Adrenal gland (tissue), 12 donors: ENCODE results near the gene AHCY. TPM values are rescaled to one million over a fixed set of nuclear protein-coding genes. Genes with fewer than 3 reads are reported as not detected.
"Not testable (repeated sequence)": the region's sequence is repeated elsewhere in the genome, so short reads cannot be mapped to it uniquely, and the experiment has no call there.

Experiments
- DNase-seq, 7 donors: peaks; one replicate each; pipeline ENCODE4 v3.0.0-alpha.2; 2019 to 2020
- H3K27ac ChIP-seq, 5 donors: fragments of 200-600 bp; sonication (generic) in 4 of 5; 1 replicate in 3 of 5; 2 replicates in 2 of 5; pipeline versions ENCODE4 v1.5.1 to v1.8.0; 2016 to 2020; ENCODE audit warnings: mild to moderate bottlenecking in 1 of 5
- H3K27me3 ChIP-seq: fragments of 200-600 bp; 2 replicates; pipeline ENCODE4 v1.8.0; 2021
- H3K36me3 ChIP-seq, 2 donors: fragments of 200-600 bp; replicated peaks in 1 of 2; 1 replicate in 1 of 2; 2 replicates in 1 of 2; pipeline versions ENCODE4 v1.5.1 to v1.8.0; 2018 to 2022
- H3K4me1 ChIP-seq, 2 donors: fragments of 200-600 bp; replicated peaks in 1 of 2; 1 replicate in 1 of 2; 2 replicates in 1 of 2; pipeline versions ENCODE4 v1.5.1 to v1.8.0; 2018 to 2021
- H3K4me3 ChIP-seq, 4 donors: fragments of 200-600 bp; sonication (generic) in 3 of 4; one replicate each; pipeline ENCODE4 v1.5.1; 2016 to 2018
- H3K9me3 ChIP-seq, 3 donors: fragments of 200-600 bp; sonication (generic) in 1 of 3; replicated peaks in 1 of 3; 1 replicate in 2 of 3; 2 replicates in 1 of 3; pipeline versions ENCODE4 v1.5.1 to v1.8.0; 2016 to 2021
- CTCF ChIP-seq, 6 experiments: fragments of 450-650 bp in 4 of 6; fragments of 200-600 bp in 2 of 6; sonication (generic) in 1 of 6; IDR thresholded peaks; 1 replicate in 5 of 6; 2 replicates in 1 of 6; pipeline versions ENCODE4 v1.5.1 to v1.8.0; 2016 to 2021; ENCODE audit warnings: antibody characterized with exemption in 6 of 6, mild to moderate bottlenecking in 2 of 6, moderate library complexity in 1 of 6
- POLR2A ChIP-seq, 2 donors: fragments of 450-650 bp; IDR thresholded peaks; one replicate each; pipeline ENCODE4 v1.6.1; 2017; ENCODE audit warnings: antibody characterized with exemption in 2 of 2, mild to moderate bottlenecking in 2 of 2, moderate library complexity in 1 of 2
- WGBS, 4 donors: extraction: QIAGEN DNeasy Blood & Tissue Kit in 2 of 4; methylation state at CpG; one replicate each; pipeline versions ENCODE4 v1.1.5 to v1.1.7; 2013 to 2017; 5-methylcytosine and 5-hydroxymethylcytosine counted together
- intact Hi-C, 2 donors: fragments of 100-400 bp; cut with DNase I; formaldehyde crosslinking; loops; one replicate each; pipeline versions ENCODE4 v1.14.1 to v1.15.0; 2022 to 2023
- polyA plus RNA-seq, 3 donors: library from polyadenylated mRNA; stranded (reverse); fragments of 200-250 nt in 2 of 3; fragments of 350-450 nt in 1 of 3; fragmentation: Illumina TruSeq in 1 of 3; extraction: RNeasy Lipid Tissue Mini Kit (QIAGEN cat#74804) in 1 of 3; gene quantifications; one replicate each; pipeline ENCODE4 v1.2.3, GENCODE V29; 2013 to 2014
- total RNA-seq, 9 donors: library from RNA; depleted of rRNA in 4 of 9; stranded (reverse); fragments of >200 nt in 4 of 9; fragments of 120-200 nt in 1 of 9; fragmentation: NEBNext Ultra II Directional in 1 of 9; extraction: Animal tissue kit (Norgen Biotek cat#: 25700) in 1 of 9; gene quantifications; one replicate each; pipeline versions ENCODE4 v1.1.0 to v1.2.4, GENCODE V29; 2013 to 2023
- donor health status: healthy with polysubstance abuse.
- donor health status: Bipolar disorder and iron deficiency.
- donor health status: DM: yes; HTN: yes; CAD: no.
- donor health status: DM: no; HTN: no; CAD: no.
- donor health status: DM: no; HTN: no; CAD: no.
- donor health status: DM: yes; HTN: yes; CAD: no.

The AHCY gene
- total and polyA plus RNA-seq, 12 donors: 57.6 to 136 (median 73.4) TPM

- H3K4me3 ChIP-seq: no peak overlapping the region
- no peaks in the 10 kb centered on the region for H3K36me3 ChIP-seq
- peaks cover 6 to 14% of the 10 kb centered on the region in 2 donors for H3K4me1 ChIP-seq
- no peak for DNase-seq
- 93 to 96% (median 95%) methylated on average over 5 of the region's 5 CpGs for WGBS, 4 donors
- intact Hi-C loops: no loop called here
- no peaks in the 10 kb centered on the region for H3K9me3 ChIP-seq
- H3K27ac ChIP-seq: no peak overlapping the region
- no peaks in the 10 kb centered on the region for H3K27me3 ChIP-seq
- no peak for TF ChIP-seq CTCF (IDR thresholded peaks at IDR 0.05)
- TF ChIP-seq POLR2A (IDR thresholded peaks at IDR 0.05): no peak
Measured at GRCh38 chr20:34264141-34264540, 39.0 kb downstream of the AHCY start.

GRCh38 chr20:34263468-34263867 is 39.7 kb downstream of the AHCY start:
- DNase-seq, H3K4me3 ChIP-seq, H3K36me3 ChIP-seq, H3K9me3 ChIP-seq, H3K4me1 ChIP-seq, intact Hi-C loops, H3K27me3 ChIP-seq: not testable (repeated sequence)
- H3K27ac ChIP-seq: peak overlapping the region in 2 of 5 donors; percentile 61 to 72
- 95 to 100% (median 97%) methylated on average over 8 of the region's 8 CpGs for WGBS, 4 donors

- no peaks in the 10 kb centered on the region for H3K9me3 ChIP-seq
- no peaks in the 10 kb centered on the region for H3K27me3 ChIP-seq
- peak overlapping the region in 4 of 5 donors; percentile 20 to 72 (median 60) for H3K27ac ChIP-seq
- DNase-seq: peak; percentile 54 to 82 (median 76)
- H3K36me3 ChIP-seq: no peaks in the 10 kb centered on the region
- 28 to 37% (median 35%) methylated on average over 8 to 9 of the region's 9 CpGs for WGBS, 4 donors
- TF ChIP-seq POLR2A (IDR thresholded peaks at IDR 0.05) (no peak), CTCF (IDR thresholded peaks at IDR 0.05) (no peak)
- intact Hi-C loops: no loop called here
- H3K4me3 ChIP-seq: no peak overlapping the region
- peaks cover 6 to 9% of the 10 kb centered on the region in 2 donors for H3K4me1 ChIP-seq
Measured at GRCh38 chr20:34262488-34263288, 40.5 kb downstream of the AHCY start.

GRCh38 chr20:34260208-34260942 is 42.8 kb downstream of the AHCY start:
- peak in 1 of 7 donors; percentile 35 for DNase-seq
- intact Hi-C loops: no loop called here

More at GRCh38 chr20:34260208-34260942, 42.8 kb downstream of the AHCY start:
- no peak for TF ChIP-seq CTCF (IDR thresholded peaks at IDR 0.05)
- no peak for TF ChIP-seq POLR2A (IDR thresholded peaks at IDR 0.05)
- H3K27ac ChIP-seq: no peak overlapping the region
- peaks cover 6 to 9% of the 10 kb centered on the region in 2 donors for H3K4me1 ChIP-seq
- no peaks in the 10 kb centered on the region for H3K27me3 ChIP-seq
- no peaks in the 10 kb centered on the region for H3K36me3 ChIP-seq
- no peaks in the 10 kb centered on the region for H3K9me3 ChIP-seq
- no peak overlapping the region for H3K4me3 ChIP-seq
- 90 to 94% (median 94%) methylated on average over 4 to 5 of the region's 5 CpGs for WGBS, 4 donors
